AG09309 (cell line): ENCODE data around the gene OR6C68.
"Not testable (repeated sequence)": the region's sequence is repeated elsewhere in the genome, so short reads cannot be mapped to it uniquely, and the experiment has no call there.

ENCODE experiments used
- DNase-seq: peaks from one replicate; pipeline ENCODE4 v3.0.0-alpha.2; 2010; ENCODE audit warnings: low read depth
- H3K4me3 ChIP-seq: 2 replicates; pipeline ENCODE4 v1.5.1; 2011; ENCODE audit warnings: mild to moderate bottlenecking, low read depth, low read length, moderate library complexity; ENCODE audit not compliant: control insufficient read depth
- TF ChIP-seq, protein P1 (sequence below): IDR thresholded peaks from 2 replicates; pipeline ENCODE4 v1.5.1; 2011; ENCODE audit warnings: mild to moderate bottlenecking, low read depth, low read length, inconsistent platforms; ENCODE audit not compliant: insufficient read depth, control insufficient read depth; ENCODE audit errors: missing control alignments

The OR6C68 gene

DNA sequence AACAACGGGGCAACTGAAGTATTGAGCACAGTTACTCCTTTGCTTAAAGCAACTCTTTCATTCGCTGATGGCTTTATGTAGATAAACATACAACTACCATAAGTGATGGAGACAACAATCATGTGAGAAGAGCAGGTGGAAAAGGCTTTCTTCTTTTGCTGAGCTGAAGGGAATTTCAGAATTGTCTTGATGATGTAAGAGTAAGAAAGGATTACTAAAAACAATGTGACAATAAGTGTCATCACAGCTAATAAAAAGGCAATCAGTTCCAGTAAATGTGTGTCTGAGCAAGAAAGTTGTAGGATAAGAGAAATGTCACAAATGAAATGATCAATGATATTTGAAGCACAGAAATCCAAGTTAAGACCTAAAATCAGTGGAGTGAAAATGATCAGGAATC lies 22.9 kb upstream of the OR6C68 start:
- no peak for DNase-seq
- no peak overlapping the region for H3K4me3 ChIP-seq
- TF ChIP-seq, protein P1, sequence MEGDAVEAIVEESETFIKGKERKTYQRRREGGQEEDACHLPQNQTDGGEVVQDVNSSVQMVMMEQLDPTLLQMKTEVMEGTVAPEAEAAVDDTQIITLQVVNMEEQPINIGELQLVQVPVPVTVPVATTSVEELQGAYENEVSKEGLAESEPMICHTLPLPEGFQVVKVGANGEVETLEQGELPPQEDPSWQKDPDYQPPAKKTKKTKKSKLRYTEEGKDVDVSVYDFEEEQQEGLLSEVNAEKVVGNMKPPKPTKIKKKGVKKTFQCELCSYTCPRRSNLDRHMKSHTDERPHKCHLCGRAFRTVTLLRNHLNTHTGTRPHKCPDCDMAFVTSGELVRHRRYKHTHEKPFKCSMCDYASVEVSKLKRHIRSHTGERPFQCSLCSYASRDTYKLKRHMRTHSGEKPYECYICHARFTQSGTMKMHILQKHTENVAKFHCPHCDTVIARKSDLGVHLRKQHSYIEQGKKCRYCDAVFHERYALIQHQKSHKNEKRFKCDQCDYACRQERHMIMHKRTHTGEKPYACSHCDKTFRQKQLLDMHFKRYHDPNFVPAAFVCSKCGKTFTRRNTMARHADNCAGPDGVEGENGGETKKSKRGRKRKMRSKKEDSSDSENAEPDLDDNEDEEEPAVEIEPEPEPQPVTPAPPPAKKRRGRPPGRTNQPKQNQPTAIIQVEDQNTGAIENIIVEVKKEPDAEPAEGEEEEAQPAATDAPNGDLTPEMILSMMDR = no peak

DNA sequence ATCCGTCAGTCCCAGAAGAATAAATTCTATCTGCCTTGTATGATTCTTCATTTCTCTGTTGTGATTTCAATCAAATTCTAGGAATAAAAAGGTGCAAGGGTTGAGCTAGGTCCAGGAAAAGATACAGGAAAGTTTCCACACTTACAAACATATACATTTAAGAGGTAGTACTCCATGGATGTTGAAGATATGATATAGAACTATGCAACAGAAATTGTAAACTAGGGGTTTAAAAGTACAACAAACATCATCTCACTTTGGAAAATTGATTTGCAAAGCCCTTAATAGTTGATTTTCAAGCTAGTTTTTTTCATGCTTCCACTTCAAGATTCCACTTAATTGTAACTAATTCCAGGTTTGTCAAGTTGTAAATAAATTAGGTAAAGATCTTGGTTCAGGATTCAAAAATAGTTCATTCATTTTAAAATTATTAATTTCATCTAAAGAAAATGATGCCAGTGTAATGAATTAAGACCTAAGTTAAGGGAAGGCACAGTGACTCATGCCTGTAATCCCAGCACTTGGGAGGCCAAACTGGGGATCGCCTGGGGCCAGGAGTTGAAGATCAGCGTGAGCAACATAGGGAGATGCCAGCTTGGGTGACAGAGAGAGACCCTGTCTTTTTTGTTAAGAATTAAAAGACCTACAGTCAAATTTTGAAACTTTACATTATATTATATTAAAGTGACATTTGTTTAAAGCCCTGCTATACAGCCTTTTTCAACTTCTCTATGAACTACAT lies 21.9 kb upstream of the OR6C68 start, which contains the start of gene OR6C70:
OR6C70 (minus strand) TSS at position 51 of the 742 bp plus-strand sequence; CDS start at position 51, 0 bp downstream.
- no peak for DNase-seq
- TF ChIP-seq, protein P1 = no peak
- no peak within 1 kb of the TSS for H3K4me3 ChIP-seq

DNA sequence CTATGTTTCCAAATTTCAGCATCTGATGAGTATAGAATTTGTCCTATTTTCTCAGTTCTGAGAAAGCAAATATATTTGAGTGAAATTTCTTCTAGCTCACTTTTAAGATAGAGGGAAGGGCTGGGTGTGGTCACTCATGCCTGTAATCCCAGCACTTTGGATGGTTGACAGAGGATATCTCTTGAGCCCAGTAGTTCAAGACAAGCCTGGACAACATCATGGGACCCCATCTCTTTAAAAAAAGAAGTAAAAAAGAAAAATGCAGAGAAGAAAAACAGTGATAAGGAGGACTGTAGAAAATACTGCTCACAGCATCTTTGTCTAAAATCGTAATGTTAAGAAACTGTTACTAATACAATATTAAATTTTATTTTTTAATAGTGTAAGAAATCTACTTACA lies 19.9 kb upstream of the OR6C68 start:
- H3K4me3 ChIP-seq = no peak overlapping the region
- DNase-seq = no peak
- TF ChIP-seq, protein P1 = no peak

DNA sequence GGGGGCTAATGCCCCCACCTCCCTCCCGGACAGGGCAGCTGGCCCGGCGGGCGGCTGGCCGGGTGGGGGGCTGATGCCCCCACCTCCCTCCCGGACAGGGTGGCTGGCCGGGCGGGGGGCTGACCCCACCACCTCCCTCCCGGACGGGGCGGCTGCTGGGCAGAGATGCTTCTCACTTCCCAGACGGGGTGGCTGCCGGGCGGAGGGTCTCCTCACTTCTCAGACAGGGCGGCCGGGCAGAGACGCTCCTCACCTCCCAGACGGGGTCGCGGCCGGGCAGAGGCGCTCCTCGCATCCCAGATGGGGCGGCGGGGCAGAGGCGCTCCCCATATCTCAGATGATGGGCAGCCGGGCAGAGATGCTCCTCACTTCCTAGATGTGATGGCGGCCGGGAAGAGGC lies 13.0 kb upstream of the OR6C68 start:
- not testable (repeated sequence) for DNase-seq

GRCh38 chr12:55484284-55484683 lies 7.9 kb upstream of the OR6C68 start:
- not testable (repeated sequence) for H3K4me3 ChIP-seq, DNase-seq

More for the DNA sequence above, 13.0 kb upstream of the OR6C68 start:
- H3K4me3 ChIP-seq = not testable (repeated sequence)

GRCh38 chr12:55495490-55495889 lies 3.3 kb downstream of the OR6C68 start:
- TF ChIP-seq, protein P1 = no peak
- no peak for DNase-seq
- H3K4me3 ChIP-seq = no peak overlapping the region

- TF ChIP-seq, protein P1 = no peak
- DNase-seq = no peak
- H3K4me3 ChIP-seq = no peak overlapping the region
These were observed 7.1 kb downstream of the OR6C68 start for GRCh38 chr12:55499231-55499630.
